Measurements from ENCODE around the gene EI24. TPM values are rescaled to one million over a fixed set of nuclear protein-coding genes. Genes with fewer than 3 reads are reported as not detected.
A peak's percentile ranks its signal among the peaks of the same experiment; 100 is the strongest.

Gene EI24
- total and polyA plus RNA-seq, 9 of the 15 experiments (the other 6 are each of a cell fraction or from before 2014, with no cell fraction given) = 50.4 to 260 (median 168) TPM

- no peak for TF ChIP-seq HNRNPK (IDR thresholded peaks at IDR 0.05; ENCODE audit: low read depth, low read length, poor library complexity, severe bottlenecking)
- TF ChIP-seq CAMTA2 (CRISPR knock-in tag; conservative IDR thresholded peaks at IDR 0.05) = no peak
- TF ChIP-seq ZNF511 (CRISPR knock-in tag; IDR thresholded peaks at IDR 0.05) = no peak
- no peak for TF ChIP-seq STAT5B (CRISPR knock-in tag; IDR thresholded peaks at IDR 0.05)
- TF ChIP-seq, protein P1, sequence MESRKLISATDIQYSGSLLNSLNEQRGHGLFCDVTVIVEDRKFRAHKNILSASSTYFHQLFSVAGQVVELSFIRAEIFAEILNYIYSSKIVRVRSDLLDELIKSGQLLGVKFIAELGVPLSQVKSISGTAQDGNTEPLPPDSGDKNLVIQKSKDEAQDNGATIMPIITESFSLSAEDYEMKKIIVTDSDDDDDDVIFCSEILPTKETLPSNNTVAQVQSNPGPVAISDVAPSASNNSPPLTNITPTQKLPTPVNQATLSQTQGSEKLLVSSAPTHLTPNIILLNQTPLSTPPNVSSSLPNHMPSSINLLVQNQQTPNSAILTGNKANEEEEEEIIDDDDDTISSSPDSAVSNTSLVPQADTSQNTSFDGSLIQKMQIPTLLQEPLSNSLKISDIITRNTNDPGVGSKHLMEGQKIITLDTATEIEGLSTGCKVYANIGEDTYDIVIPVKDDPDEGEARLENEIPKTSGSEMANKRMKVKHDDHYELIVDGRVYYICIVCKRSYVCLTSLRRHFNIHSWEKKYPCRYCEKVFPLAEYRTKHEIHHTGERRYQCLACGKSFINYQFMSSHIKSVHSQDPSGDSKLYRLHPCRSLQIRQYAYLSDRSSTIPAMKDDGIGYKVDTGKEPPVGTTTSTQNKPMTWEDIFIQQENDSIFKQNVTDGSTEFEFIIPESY (CRISPR knock-in tag; IDR thresholded peaks at IDR 0.05) = no peak
Measured at GRCh38 chr11:125605417-125605816, 36.1 kb downstream of the EI24 start (continued).

DNA sequence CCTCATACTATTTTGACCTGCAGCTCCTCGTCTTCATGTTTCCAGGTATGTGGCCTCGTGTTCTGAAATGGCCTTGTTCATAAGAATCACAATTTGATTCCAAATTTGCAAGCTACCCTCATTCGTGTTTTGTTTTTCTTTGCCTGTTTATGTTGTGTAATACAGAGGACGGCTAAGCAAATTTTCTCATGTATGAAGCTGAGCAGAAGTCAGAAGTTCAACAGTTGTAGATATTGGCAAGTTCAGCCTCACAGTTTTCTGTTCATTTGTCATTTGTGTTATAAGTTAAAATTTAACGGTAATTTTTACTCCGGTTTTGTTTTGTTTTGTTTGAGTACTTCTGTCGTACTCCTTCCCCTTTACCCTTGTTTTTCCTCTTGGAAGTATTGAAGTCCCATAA is 40.3 kb downstream of the EI24 start:
- Histone ChIP-seq H3K79me2 (ENCODE audit: control insufficient read depth, insufficient read depth, low read length) (no peaks in the 10 kb centered on the region), H3K9me3 (replicated peaks; ENCODE audit: control insufficient read depth, insufficient read depth, low read depth, low read length) (no peaks in the 10 kb centered on the region), H3K4me3 (no peak overlapping the region), H3K9ac (ENCODE audit: insufficient read depth in 1 of 2, low read depth in 2 of 2, low read length in 2 of 2) (no peak overlapping the region), H3K36me3 (ENCODE audit: control insufficient read depth, insufficient read depth, low read length) (peaks cover 96% of the 10 kb centered on the region), H3K27me3 (ENCODE audit: control insufficient read depth in 2 of 2, insufficient read depth in 2 of 2, low read length in 2 of 2) (no peaks in the 10 kb centered on the region), H3K4me2 (ENCODE audit: insufficient read depth, low read length) (no peak overlapping the region), H4K20me1 (replicated peaks; ENCODE audit: control insufficient read depth, insufficient read depth, low read length) (no peaks in the 10 kb centered on the region), H2AFZ (ENCODE audit: low read depth, low read length) (no peak overlapping the region), H3K27ac (ENCODE audit: extremely low read depth, low read depth, low read length) (no peak overlapping the region), H3K9me1 (ENCODE audit: control insufficient read depth, insufficient read depth, low read length) (no peaks in the 10 kb centered on the region), H3K4me1 (replicated peaks in 1 of 2; ENCODE audit: control insufficient read depth in 2 of 2, insufficient read depth in 2 of 2, low read length in 2 of 2) (no peaks in the 10 kb centered on the region)
- ATAC-seq (no peak), FAIRE-seq (no peak), DNase-seq (ENCODE audit: extremely low read depth in 1 of 4, low spot score in 3 of 4) (no peak)
- CTCF ChIA-PET (ENCODE audit: low intra/inter-chr PET ratio) = no interaction called here
- 88% methylated on average over 7 of the region's 7 CpGs for WGBS (ENCODE audit: insufficient coverage, low coverage, missing lambda C conversion rate)
- intact Hi-C loops (cut with micrococcal nuclease) = no loop called here
- in situ Hi-C loops (cut with MboI) = no loop called here
- POLR2A ChIA-PET = interaction anchor here (0.9 kb wide), 1 partner anchor 10 kb away, joined by 3 read pairs; no protein-coding TSS in a partner anchor
- TSS peak; percentile 10 for BruUV-seq (replicated peaks)
- TF ChIP-seq KLF10 (CRISPR knock-in tag; IDR thresholded peaks at IDR 0.05) = no peak
- TF ChIP-seq ZNF133 (CRISPR knock-in tag; IDR thresholded peaks at IDR 0.05) = no peak
- no peak for TF ChIP-seq MTF1 (CRISPR knock-in tag; IDR thresholded peaks at IDR 0.05; ENCODE audit: borderline replicate concordance)
- TF ChIP-seq ZNF174 (CRISPR knock-in tag; IDR thresholded peaks at IDR 0.05) = no peak
- TF ChIP-seq EZH2 (IDR thresholded peaks at IDR 0.05; ENCODE audit: borderline replicate concordance, low read depth, low read length) = no peak
- TF ChIP-seq HDAC1 (IDR thresholded peaks at IDR 0.05) = no peak
- no peak for TF ChIP-seq NFIX (CRISPR knock-in tag; IDR thresholded peaks at IDR 0.05; ENCODE audit: low read depth)
- TF ChIP-seq, protein P2, sequence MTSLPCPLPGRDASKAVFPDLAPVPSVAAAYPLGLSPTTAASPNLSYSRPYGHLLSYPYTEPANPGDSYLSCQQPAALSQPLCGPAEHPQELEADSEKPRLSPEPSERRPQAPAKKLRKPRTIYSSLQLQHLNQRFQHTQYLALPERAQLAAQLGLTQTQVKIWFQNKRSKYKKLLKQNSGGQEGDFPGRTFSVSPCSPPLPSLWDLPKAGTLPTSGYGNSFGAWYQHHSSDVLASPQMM (CRISPR knock-in tag; IDR thresholded peaks at IDR 0.05) = no peak
- TF ChIP-seq, protein P3, sequence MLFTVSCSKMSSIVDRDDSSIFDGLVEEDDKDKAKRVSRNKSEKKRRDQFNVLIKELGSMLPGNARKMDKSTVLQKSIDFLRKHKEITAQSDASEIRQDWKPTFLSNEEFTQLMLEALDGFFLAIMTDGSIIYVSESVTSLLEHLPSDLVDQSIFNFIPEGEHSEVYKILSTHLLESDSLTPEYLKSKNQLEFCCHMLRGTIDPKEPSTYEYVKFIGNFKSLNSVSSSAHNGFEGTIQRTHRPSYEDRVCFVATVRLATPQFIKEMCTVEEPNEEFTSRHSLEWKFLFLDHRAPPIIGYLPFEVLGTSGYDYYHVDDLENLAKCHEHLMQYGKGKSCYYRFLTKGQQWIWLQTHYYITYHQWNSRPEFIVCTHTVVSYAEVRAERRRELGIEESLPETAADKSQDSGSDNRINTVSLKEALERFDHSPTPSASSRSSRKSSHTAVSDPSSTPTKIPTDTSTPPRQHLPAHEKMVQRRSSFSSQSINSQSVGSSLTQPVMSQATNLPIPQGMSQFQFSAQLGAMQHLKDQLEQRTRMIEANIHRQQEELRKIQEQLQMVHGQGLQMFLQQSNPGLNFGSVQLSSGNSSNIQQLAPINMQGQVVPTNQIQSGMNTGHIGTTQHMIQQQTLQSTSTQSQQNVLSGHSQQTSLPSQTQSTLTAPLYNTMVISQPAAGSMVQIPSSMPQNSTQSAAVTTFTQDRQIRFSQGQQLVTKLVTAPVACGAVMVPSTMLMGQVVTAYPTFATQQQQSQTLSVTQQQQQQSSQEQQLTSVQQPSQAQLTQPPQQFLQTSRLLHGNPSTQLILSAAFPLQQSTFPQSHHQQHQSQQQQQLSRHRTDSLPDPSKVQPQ (CRISPR knock-in tag; IDR thresholded peaks at IDR 0.05; ENCODE audit: borderline replicate concordance) = no peak
- no peak for TF ChIP-seq YY1 (IDR thresholded peaks at IDR 0.05; ENCODE audit: borderline replicate concordance in 1 of 3, control insufficient read depth in 1 of 3, extremely low read depth in 1 of 3, insufficient read depth in 3 of 3, insufficient read length in 1 of 3, insufficient replicate concordance in 2 of 3, low read depth in 1 of 3, low read length in 2 of 3)
- no peak for TF ChIP-seq ZNF668 (CRISPR knock-in tag; IDR thresholded peaks at IDR 0.05)
